GM18526 (cell line): ENCODE measurements around the gene DNAJA3.

ENCODE experiments used
- POLR2A ChIP-seq: IDR thresholded peaks from 3 replicates; pipeline ENCODE4 v1.6.1; 2011; ENCODE audit not compliant: insufficient read length; ENCODE audit errors: extremely low read depth

The DNAJA3 gene

DNA sequence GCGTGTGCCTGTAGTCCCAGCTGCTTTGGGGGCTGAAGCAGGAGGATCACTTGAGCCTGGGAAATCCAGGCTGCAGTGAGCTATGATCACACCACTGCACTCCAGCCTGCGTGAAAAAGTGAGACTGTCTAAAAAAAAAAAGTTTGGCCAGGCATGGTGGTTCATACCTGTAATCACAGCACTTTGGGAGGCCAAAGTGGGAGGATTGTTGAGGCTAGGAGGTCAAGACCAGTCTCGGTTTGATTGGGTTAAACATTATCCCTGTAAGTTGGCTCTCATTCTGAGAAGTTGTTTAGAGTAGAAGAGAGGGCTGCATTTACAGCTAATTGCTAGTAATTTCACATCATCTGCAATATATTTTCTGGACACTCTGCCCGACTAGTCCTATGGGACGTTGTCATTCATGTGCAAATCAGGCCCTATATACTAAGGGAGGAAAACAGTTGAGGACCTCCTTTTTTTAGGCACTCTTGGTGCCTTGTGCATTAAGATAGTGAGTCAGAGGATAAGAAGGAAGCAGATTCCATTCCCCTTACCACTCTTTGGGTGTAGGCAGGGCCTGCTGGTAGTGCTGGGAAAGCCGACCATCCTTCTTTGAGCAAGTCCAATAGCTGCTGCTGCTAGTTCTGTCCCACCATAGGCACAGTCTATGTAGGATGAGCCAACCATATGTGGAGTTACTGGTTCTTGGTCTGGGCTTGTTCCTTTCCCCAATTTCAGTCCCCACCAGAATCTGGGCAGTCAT, 69.2 kb downstream of the DNAJA3 start:
- TF ChIP-seq POLR2A = no peak

DNA sequence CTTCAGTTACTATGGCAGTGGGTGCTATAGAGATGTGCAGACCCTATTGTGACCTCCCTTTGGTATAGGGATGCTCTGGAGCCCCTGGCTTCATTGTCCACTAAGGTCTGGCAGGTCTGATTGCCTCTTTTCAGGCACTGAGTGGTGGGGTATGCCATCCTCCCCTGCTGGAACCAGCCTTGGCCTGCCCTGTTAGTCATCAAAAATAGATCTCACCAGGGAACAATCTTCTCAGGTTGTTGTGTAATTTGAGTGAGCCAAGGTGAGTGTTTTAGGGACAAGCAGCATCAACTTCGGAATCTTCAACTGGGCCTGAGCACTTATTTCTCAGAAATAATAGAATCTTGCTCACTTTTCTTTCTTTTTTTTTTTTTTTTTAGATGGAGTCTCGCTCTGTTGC, 70.1 kb downstream of the DNAJA3 start:
- no peak for TF ChIP-seq POLR2A

DNA sequence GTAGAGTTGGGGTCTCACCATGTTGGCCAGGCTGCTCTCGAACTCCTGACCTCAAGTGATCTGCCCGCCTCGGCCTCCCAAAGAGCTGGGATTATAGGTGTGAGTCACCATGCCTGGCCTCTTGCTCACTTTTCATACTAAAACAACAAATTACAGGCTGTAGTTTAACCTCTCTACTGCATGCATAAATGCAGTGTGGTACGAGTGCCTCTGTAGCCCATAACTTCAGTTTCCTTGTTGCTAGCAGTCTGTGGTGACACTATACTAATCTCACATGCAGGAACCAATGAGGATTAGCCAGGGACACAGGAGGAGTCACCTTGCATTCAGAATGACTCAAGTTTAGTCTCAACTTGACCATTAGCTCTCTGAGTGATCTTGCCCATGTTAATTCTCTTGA, 70.6 kb downstream of the DNAJA3 start:
- TF ChIP-seq POLR2A = no peak

DNA sequence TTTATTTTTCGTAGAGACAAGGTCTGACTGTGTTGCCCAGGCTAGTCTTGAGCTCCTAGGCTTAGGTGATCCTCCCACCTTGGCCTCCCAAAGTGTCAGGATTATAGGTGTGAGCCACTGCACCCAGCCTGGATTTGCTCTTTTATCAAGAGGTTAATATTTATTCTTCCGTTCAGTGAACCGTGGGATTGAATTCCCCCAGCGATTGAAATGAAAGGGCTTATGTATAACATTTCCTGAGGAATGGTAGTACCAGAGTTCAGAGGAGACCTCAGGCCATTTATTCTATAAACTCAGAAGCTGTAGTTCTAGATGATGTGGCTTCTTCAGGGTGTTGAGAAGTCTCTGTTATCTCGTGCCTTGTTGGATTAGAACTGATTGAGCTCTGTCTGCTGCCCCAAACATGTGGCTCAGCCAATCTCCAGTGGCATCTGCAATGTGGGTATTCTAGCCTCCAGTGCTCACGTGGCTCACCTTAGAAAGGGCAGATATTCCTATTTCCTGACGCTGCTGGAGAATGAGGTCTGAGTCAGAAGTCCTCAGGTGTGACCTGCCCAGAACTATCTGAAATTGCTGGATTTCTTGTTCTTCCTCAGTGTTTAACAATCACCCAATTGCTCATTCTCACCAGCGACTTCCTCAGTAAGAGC, 73.0 kb downstream of the DNAJA3 start:
- no peak for TF ChIP-seq POLR2A

DNA sequence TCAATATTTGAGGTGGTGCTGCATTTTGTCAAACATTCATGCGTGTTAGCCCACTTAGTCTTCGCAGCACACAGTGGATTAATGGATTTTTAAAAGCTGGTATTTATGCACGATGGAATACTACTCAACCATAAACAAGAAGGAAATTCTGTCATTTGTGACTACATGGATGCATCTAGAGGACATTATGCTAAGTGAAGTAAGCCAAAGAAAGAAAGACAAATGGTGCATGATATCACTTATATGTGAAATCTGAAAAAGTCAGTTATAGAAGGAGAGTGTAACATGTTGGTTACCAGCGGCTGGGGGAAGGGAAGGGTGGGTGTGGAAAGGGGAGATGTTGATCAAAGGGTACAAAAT, 73.5 kb downstream of the DNAJA3 start:
- TF ChIP-seq POLR2A = no peak

DNA sequence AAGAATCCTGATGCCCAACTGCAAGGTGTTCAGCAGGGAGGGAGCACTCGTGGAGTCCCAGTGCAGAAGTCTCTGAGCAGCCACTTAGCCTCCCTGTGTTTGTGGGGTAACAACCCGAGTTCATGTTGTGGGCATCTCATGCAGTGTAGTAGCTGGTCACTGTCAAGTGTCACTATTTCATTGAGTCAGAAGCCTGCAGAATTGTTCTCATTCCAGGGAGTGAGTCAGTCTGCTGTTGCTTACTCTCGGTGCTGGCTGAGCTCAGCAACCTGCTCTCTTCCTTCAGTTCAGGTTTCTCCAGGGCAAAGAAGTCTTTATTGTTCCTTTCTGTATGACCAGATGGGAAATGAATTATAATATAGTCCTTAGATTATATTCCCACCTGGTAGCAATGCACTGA, 74.6 kb downstream of the DNAJA3 start:
- TF ChIP-seq POLR2A = no peak

DNA sequence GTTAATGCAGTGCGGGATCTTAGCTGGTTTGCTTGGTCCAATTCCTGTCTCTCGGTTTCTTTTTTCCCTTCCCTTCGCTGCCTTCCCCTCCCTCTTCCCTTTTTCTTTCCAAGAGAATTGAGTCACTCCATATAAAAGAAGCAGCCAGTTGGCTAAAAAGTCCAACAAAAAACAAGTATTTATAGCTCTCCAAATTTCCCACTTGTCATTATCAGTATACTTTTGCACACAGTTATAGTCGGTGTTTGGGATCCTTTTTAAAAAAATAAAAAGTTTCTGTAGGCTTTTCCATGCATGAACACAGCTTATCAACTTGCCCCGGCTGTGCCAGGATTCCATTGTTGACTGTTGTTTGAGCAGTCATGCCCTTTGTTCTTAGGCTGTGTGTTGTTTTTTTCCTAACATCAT, 75.4 kb downstream of the DNAJA3 start:
- TF ChIP-seq POLR2A = no peak

DNA sequence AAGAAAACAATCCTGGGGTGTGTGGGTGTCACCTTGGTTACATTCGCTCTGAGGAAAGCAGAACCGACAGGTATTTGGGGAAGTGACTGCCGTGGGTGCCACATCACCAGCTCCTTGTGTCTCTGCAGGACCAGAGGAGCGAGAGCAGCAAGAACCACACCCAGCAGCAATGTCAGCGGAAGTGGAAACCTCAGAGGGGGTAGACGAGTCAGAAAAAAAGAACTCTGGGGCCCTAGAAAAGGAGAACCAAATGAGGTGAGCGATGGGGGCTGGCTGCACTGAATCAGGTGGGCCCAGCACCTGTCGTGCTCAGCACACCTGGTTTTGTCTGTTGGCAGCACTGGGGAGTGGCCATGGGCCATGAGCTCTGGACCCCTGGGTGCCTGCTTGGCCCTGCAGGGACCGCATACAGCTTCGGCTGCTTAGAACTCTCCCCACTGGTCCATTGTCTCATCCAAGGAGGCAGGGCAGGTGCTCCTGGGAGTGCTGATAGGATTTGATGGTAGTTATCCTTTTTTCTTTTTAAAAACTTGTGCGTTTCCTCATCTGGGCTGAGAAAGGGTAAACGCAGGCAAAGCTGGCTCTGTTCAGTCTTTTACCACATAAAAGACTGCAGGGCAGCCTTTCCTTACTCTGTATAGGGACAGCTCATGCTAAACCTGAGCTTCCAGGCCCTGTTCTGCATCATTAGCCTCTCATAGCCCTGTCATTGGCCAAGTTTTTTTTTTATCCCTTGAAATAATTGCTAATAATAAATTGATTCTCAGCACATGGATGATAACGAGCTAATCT, 79.9 kb downstream of the DNAJA3 start:
- TF ChIP-seq POLR2A = peak; percentile 13
